Hematopoietic multipotent progenitor cell treated with erythropoietin and hydrocortisone succinate and interleukin-3 and kit ligand, for 15 days (in vitro differentiated cells): ENCODE results near the gene CERT1.
A peak's percentile ranks its signal among the peaks of the same experiment; 100 is the strongest.
"Not testable (repeated sequence)": the region's sequence is repeated elsewhere in the genome, so short reads cannot be mapped to it uniquely, and the experiment has no call there.

Source experiments
- DNase-seq: peaks from one replicate; pipeline ENCODE4 v3.0.0-alpha.2; 2015; ENCODE audit warnings: low spot score

CERT1 gene

GRCh38 chr5:75348241-75348640 lies 163.2 kb downstream of the CERT1 start:
- no peak for DNase-seq

GRCh38 chr5:75342836-75343235 lies 168.6 kb downstream of the CERT1 start:
- no peak for DNase-seq

DNA sequence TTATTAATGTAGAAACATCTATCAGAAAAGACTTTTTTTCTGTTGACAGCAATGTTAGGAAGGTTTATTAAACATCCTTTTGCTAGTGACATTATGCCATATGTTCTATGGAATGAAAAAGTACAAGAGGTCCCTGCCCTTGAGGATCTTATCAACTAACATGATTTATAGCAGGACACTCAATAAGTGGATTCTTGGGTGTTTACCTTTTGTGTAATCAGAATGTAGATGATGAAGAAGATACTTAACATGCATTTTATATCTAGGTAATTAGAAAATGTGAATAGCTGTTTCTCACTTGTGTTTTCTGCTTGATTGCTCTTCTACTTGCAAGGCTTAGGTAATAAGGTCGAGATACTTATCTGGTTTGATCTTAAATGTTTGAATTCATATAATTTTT lies 169.5 kb downstream of the CERT1 start:
- DNase-seq, result no peak

GRCh38 chr5:75340714-75341478 lies 170.5 kb downstream of the CERT1 start:
- no peak for DNase-seq

DNA sequence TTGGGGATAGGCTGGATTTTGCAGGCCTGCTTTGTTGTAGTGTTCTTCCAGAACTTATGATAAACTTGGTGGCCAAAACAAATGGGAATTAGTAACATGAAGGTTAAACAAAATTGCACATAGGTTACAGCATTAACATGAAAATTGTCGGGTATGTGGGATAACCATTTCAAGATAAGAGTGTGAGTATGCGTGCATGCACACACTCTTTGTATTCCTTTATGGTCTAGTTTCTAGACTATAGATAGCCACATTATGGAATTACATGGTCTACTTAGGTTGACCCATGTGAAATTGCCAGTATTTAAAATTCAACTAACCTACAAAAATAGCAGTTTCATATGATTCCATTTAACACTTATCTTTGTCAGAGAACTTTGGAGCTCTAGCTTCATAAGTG lies 173.0 kb downstream of the CERT1 start:
- DNase-seq, result no peak

- DNase-seq, result peak; percentile 36
These were observed 173.9 kb downstream of the CERT1 start for GRCh38 chr5:75337366-75338021.

GRCh38 chr5:75336615-75337336 lies 174.7 kb downstream of the CERT1 start, which contains the start of gene HMGCR:
Gene HMGCR (plus strand): TSS chr5:75337220. CDS start chr5:75342606, 5,386 bp downstream.
- DNase-seq, result peak; percentile 98

- DNase-seq, result no peak
These were observed 175.3 kb downstream of the CERT1 start for GRCh38 chr5:75335952-75336614.

DNA sequence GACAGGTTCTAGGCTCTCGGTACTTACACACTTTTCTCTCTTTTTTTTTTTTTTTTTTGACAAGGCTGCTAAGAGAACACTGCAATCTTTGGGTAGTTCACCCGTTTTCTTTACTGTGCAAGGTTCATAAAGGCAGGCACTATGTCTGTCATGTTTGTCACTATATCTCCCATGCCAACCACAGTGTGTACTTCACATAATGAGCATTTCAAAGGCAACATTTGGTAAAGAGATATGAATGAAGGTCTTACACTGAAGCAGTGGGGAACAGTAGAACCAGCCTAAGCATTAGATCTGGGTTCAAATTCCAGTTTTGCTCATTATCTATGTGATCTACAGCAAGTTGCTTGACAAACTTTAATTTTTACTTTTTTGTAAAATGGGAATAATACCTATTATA lies 175.9 kb downstream of the CERT1 start:
- no peak for DNase-seq

GRCh38 chr5:75334413-75334812 lies 177.0 kb downstream of the CERT1 start:
- not testable (repeated sequence) for DNase-seq

GRCh38 chr5:75333759-75334158 lies 177.7 kb downstream of the CERT1 start:
- not testable (repeated sequence) for DNase-seq

GRCh38 chr5:75331095-75332090 lies 180.0 kb downstream of the CERT1 start:
- DNase-seq, result no peak

GRCh38 chr5:75330404-75330803 lies 181.0 kb downstream of the CERT1 start:
- DNase-seq, result no peak
